NT2/D1 (cell line): Measurements from ENCODE around the gene TTC34.

Experiments used
- SUZ12 ChIP-seq: IDR thresholded peaks from 2 replicates; pipeline ENCODE4 v1.6.1; 2011; ENCODE audit not compliant: insufficient read length, insufficient read depth; ENCODE audit errors: extremely low read depth
- ZNF274 ChIP-seq: IDR thresholded peaks from 2 replicates; pipeline ENCODE4 v1.6.1; 2011; ENCODE audit warnings: mild to moderate bottlenecking, low read depth, low read length

DNA sequence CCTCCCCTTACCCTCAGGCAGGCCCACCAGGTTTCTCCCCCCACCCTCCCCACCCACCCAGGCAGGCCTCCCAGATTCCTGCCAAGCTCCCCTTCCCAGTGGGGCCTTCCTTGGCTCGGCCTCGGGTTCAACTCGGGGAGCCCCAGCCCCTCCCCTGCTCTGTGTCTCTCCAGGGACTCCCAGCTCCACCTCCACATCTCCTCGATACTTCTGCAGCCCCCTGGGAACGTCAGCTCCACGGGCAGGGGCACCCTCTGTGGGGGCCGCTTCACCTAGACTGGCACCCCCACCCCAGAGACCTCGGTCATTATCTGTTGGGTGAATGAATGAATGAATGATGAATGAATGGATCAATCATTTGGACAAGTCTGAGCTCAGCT lies 169.5 kb downstream of the TTC34 start:
- TF ChIP-seq SUZ12 = no peak
- TF ChIP-seq ZNF274 = no peak
